Breast epithelium (tissue), 3 donors: ENCODE data around the gene ACLY.

Experiments used
- POLR2A ChIP-seq: fragments of 450-650 bp; IDR thresholded peaks from one replicate; pipeline ENCODE4 v1.6.1; 2016; ENCODE audit warnings: antibody characterized with exemption, mild to moderate bottlenecking, moderate library complexity
- POLR2AphosphoS5 ChIP-seq, 3 donors: sonication (generic); formaldehyde crosslinking; IDR thresholded peaks; one replicate each; pipeline ENCODE4 v1.6.1; 2017; ENCODE audit warnings: antibody characterized with exemption in 3 of 3
- TF ChIP-seq, protein P1 (sequence below), 3 donors: fragments of 450-650 bp; IDR thresholded peaks; one replicate each; pipeline ENCODE4 v1.5.1; 2016 to 2017; ENCODE audit warnings: antibody characterized with exemption in 3 of 3, mild to moderate bottlenecking in 3 of 3, moderate library complexity in 3 of 3

DNA sequence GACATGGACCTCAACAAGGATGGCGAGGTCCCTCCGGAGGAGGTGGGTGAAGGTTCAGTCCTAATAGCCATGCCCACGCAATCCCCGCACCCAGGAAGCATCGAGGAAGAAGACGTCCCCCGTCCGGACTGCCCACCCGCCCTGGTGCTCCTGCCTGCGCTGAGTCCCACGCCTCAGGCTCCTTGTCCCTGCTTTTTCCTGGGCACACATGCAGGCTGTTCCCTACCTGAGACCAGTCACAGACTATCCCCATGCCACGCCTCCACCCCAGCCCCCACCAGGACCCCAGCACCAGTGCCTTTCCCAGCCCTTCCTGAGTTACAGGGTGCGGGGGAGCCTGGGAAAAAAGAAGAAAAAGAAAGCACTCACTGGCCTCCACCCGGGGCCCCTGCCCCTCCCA, 97.0 kb downstream of the ACLY start:
- TF ChIP-seq POLR2AphosphoS5 (IDR thresholded peaks at IDR 0.05) (no peak), POLR2A (no peak)
- TF ChIP-seq, protein P1, sequence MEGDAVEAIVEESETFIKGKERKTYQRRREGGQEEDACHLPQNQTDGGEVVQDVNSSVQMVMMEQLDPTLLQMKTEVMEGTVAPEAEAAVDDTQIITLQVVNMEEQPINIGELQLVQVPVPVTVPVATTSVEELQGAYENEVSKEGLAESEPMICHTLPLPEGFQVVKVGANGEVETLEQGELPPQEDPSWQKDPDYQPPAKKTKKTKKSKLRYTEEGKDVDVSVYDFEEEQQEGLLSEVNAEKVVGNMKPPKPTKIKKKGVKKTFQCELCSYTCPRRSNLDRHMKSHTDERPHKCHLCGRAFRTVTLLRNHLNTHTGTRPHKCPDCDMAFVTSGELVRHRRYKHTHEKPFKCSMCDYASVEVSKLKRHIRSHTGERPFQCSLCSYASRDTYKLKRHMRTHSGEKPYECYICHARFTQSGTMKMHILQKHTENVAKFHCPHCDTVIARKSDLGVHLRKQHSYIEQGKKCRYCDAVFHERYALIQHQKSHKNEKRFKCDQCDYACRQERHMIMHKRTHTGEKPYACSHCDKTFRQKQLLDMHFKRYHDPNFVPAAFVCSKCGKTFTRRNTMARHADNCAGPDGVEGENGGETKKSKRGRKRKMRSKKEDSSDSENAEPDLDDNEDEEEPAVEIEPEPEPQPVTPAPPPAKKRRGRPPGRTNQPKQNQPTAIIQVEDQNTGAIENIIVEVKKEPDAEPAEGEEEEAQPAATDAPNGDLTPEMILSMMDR (IDR thresholded peaks at IDR 0.05): no peak
